ENCODE data around the gene SLC17A5.
"Not testable (repeated sequence)": the region's sequence is repeated elsewhere in the genome, so short reads cannot be mapped to it uniquely, and the experiment has no call there.

Gene SLC17A5, protein sequence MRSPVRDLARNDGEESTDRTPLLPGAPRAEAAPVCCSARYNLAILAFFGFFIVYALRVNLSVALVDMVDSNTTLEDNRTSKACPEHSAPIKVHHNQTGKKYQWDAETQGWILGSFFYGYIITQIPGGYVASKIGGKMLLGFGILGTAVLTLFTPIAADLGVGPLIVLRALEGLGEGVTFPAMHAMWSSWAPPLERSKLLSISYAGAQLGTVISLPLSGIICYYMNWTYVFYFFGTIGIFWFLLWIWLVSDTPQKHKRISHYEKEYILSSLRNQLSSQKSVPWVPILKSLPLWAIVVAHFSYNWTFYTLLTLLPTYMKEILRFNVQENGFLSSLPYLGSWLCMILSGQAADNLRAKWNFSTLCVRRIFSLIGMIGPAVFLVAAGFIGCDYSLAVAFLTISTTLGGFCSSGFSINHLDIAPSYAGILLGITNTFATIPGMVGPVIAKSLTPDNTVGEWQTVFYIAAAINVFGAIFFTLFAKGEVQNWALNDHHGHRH

DNA sequence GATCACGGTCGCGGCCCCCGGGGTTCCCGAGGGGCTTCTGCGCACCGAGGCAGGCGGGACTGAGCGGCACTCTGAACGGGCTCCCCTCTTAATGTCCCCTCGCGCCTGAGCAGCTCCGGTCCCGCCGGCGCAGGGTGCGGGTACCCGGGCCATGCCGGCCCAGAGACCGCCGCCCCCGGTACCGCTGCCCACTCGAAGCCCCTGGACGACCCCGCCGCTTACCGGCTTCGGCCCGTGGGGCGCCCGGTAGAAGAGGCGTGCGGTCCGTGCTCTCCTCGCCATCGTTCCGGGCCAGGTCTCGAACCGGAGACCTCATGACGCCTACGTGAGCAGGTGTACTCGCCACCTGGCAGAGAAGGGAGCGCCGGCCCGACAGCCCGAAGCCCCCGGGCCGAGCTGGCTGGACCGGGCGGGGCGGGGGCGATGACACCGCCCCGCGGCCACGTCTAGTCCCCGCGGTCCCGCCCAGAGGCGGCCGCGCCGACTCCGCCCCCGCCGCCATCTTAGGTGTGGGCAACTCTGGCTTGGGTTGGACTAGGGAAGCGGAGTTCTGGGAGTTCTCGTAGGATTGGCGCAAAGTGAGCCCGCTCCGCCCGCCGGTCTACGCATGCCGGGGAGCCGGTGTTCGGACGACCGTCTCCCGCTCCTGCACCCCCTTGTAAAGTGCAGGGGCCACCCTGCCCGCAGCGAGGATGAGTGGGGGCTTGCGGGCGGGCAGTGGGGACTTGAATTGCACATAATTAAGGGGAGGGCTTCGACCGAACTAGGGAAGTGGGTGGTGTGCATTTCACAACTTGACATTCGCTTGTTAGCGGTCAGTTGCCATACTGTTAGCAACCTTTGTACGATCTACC lies at the start of gene SLC17A5:
Gene SLC17A5 (minus strand): TSS at position 422 of the 854 bp plus-strand sequence. CDS start 106 bp downstream, at position 316.
- DNase-seq (ENCODE audit: low read depth, low spot score): peak; percentile 72

- DNase-seq (ENCODE audit: low read depth, low spot score): no peak
Observed at GRCh38 chr6:73703466-73703865, 49.7 kb upstream of the SLC17A5 start.

GRCh38 chr6:73702444-73702843 lies 48.7 kb upstream of the SLC17A5 start:
- DNase-seq (ENCODE audit: low read depth, low spot score): no peak

DNA sequence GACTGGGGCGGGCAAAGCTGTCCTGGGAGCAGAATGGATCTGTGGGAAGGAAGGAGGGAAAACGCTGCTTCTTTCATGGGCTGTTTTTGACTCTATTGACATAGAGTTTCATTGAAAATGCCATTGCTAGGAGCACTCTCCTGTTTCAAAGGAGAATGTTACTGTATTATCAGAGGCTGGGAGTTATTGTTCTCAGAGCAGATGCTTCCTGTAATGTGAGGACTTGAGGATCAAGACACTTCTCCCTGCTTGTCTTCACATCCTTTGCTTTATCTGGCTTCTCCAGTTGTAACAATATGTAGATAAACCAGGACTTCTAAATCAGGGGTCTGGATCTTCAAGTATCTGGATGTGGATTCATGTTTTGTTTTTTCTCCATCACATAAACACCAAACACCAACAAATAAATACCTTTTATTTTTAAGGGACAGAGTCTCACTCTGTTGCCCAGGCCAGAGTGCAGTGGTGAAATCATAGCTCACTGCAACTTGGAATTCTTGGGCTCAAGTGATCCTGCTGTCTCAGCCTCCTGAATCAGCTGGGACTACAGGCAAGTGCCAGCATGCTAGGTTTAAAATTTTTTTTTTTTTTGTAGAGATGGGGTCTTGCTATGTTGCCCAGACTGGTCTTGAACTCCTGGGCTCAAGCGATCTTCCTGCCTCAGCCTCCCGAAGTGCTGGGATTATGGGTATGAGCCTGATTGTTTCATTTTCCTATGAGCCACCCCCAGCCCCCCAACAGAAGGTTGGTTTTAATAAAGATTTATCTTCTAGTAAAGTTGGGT lies 46.1 kb upstream of the SLC17A5 start:
- no peak for DNase-seq (ENCODE audit: low read depth, low spot score)

DNA sequence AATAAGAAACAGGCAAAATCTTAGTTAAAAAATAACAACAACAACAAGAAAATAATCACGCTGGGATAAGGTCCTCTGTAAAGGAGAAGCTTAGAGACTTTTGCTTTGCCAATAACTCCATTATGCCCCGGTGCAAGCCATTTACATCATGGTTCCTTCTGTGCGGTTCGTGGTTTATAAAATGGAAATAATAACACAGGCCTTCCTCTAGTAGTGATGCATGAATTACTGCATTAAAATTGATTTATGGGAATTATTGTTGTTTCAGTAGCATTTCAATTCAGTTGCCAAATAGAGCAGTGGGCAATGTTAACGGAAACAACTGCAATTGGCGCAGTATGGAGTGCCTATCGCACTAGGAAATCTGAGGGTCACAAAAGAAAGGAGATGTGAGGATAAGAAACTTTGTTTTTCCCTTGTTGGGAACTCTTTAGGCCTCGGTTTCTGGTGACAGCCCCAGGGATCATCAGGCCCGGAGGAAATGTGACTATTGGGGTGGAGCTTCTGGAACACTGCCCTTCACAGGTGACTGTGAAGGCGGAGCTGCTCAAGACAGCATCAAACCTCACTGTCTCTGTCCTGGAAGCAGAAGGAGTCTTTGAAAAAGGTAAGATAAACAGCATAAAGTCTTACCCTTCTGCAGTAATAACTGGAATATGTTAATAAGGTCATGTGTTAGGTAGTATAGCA lies 43.3 kb upstream of the SLC17A5 start:
- no peak for DNase-seq (ENCODE audit: low read depth, low spot score)

DNA sequence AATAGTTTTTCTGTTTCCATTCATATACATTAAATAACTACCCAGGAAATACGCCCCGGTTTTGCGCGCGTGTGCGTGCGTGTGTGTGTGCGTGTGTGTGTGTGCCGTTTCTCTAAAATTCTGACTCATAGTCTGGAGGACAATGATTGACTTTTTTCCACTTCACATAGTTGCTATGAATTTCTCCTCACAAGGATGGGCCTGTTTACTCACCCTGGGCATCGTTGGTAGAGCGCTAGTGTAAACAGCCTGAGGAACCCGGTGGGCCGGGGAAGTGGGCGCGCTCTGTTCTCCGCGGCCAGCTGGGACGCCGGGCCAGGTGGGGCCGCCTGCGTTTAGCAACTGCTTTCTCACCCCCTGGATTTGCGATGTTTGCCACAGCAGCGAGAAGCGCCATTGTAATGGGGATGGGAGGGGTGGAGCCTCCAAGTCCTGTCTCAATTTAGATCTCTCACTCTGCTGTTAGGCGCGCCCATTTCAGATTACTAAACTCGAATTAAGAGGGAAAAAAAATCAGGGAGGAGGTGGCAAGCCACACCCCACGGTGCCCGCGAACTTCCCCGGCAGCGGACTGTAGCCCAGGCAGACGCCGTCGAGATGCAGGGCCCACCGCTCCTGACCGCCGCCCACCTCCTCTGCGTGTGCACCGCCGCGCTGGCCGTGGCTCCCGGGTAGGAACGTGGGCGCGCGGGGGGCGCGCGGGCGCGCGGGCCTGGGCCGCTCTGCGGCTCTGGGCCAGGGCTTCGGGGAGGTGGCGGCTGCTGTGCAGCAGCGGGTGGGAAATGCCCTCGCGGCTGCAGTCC lies 42.0 kb upstream of the SLC17A5 start, which contains the start of gene CD109:
Gene CD109 (plus strand): TSS at position 585 of the 803 bp plus-strand sequence. CDS start 13 bp downstream, at position 598.
- DNase-seq (ENCODE audit: low read depth, low spot score): peak; percentile 47

- no peak for DNase-seq (ENCODE audit: low read depth, low spot score)
Observed at GRCh38 chr6:73694711-73695411, 41.1 kb upstream of the SLC17A5 start.

DNA sequence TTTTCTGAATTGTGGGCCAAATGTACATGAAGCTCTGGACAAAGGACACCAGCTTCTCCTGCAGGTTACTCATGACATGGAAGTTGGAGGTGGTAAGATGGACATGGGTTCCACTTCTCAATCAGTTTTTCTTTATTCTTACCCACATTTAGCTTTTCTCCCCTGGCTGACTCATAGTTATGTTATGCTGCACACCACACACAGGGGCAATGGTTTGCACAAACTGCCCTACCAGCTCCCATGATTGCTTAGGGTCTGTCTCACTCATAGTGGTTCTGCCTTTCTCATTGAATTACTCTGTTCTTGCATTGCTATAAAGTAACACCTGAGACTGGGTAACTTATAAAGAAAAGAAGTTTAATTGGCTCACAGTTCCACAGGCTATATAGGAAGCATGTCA lies 37.7 kb upstream of the SLC17A5 start:
- DNase-seq (ENCODE audit: low read depth, low spot score): no peak

DNA sequence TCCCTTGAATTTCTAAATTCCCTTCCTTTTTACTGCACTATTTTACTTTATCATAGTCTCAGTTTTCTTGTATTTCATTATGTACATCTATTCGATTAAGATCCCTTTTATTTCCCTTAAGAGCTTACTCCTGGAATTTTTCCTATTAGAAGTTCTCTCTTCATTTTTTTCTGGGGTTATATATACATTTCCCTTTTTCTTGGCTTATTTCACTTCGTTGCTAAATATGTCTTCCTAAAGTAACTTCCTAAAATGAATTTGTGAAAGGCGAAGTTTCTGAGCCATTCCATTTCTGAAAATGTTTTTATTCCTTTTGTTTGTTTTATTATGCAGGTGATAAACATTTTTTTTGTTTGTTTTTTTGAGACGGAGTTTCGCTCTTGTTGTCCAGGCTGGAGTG lies 36.3 kb upstream of the SLC17A5 start:
- no peak for DNase-seq (ENCODE audit: low read depth, low spot score)

- no peak for DNase-seq (ENCODE audit: low read depth, low spot score)
Observed at GRCh38 chr6:73688351-73688750, 34.6 kb upstream of the SLC17A5 start.

GRCh38 chr6:73683574-73683973 lies 29.8 kb upstream of the SLC17A5 start:
- not testable (repeated sequence) for DNase-seq (ENCODE audit: low read depth, low spot score)

DNA sequence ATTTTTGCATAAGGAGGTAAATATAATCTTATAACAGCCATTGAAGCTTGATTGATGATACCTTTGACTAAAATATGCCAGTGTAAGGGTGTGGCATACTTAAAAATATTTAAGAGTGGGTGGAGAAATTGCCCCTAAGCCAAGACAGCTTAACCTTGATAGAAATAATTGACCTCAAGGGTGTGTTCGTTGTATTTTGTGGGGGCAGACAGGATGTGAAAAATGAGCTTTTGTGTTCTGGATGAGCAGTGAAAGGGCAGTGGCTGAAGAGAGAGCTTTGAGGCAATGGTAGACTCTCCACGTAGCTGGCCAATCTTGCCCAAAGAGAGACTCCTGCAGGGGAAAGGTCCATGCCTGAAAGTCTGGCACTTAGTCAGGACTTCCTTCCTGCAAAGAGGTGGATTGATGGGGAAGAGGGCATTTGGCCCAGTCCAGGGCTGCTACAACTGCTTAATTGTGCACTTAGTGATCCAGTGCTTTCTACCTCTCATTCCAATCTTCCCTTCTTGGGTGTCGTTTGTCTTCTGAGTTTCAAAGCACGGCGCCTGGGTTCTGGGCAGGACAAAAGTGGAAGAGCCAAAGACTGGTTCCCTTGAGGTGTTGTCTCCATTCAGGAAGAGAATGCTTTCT lies 26.6 kb upstream of the SLC17A5 start:
- no peak for DNase-seq (ENCODE audit: low read depth, low spot score)

DNA sequence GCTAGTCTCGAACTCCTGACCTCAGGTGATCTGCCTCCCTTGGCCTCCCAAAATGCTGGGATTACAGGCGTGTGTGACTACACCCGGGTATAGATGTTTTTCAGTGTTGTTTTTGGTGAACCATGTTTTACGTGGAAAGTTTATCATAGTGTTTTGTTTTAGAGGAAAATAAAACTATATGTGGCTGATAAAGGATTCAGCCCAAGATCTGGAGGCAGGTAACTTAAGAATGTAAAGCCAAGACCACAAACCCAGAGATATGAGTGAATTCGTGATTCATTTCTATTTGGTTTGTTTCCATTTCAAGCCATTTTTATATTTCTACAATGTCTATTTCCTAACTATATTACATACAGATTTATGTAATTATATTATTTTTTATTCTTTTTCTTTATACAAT lies 26.1 kb upstream of the SLC17A5 start:
- DNase-seq (ENCODE audit: low read depth, low spot score): not testable (repeated sequence)

GRCh38 chr6:73679009-73679408 lies 25.2 kb upstream of the SLC17A5 start:
- DNase-seq (ENCODE audit: low read depth, low spot score): no peak

DNA sequence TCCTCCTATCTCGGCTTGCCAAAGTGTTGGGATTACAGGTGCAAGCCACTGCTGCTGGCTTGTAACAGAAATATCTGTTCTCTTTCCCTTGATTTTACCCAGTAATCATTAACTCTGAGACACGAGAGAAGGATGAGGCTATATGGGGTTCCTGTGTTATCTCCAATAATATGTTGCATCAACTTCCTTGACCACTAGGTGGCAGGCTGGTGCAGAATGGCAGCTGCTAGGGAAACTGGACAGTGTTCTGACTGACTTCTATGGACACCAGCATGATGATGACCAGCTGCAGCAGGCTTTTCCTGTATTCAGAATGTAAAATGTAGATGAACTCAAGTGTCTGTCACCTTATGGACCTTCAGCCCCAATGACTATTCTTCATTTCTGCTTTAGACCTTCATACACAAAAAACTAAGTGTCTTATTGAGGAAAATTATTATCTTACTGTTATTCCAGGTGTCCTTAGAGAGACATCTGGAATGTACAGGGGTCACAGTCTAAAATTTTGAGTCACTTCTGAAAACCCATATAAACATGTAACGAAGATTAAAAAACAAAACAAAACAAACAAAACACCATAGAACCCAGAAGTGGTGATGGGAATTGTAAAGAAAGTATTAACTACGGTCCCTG lies 21.8 kb upstream of the SLC17A5 start:
- DNase-seq (ENCODE audit: low read depth, low spot score): no peak

GRCh38 chr6:73671911-73672685 lies 18.3 kb upstream of the SLC17A5 start:
- no peak for DNase-seq (ENCODE audit: low read depth, low spot score)

- no peak for DNase-seq (ENCODE audit: low read depth, low spot score)
Observed at GRCh38 chr6:73669005-73669404, 15.2 kb upstream of the SLC17A5 start.

DNA sequence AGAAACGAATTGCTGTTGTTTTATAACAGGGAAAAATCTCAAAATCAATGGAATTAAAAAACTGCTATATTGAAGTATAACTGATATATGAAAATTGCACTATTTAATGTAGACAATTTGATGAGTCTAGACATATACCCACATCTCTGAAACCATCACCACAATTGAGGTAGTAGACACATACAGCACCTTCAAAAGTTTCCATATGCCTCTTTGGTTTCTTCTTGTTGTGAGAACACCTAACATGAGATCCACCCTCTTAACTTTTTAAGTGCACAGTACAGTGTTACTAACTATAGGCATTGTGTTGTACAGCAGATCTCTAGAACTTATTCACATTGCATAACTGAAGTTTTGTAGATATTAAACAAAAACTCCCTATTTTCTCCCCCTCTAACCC lies 14.0 kb upstream of the SLC17A5 start:
- no peak for DNase-seq (ENCODE audit: low read depth, low spot score)

All from iPS DF 19.7 (cell line).